NCI-H345 treated with DMSO at 0.1 percent for 48 hours (cell line): ENCODE results near the gene TMEM200B.
"Not testable (repeated sequence)": the region's sequence is repeated elsewhere in the genome, so short reads cannot be mapped to it uniquely, and the experiment has no call there.

ENCODE experiments used
- DNase-seq: peaks from one replicate; lab custom pipeline; 2025; ENCODE audit not compliant: unreplicated experiment; lab: John Stamatoyannopoulos, UW

Gene TMEM200B

DNA sequence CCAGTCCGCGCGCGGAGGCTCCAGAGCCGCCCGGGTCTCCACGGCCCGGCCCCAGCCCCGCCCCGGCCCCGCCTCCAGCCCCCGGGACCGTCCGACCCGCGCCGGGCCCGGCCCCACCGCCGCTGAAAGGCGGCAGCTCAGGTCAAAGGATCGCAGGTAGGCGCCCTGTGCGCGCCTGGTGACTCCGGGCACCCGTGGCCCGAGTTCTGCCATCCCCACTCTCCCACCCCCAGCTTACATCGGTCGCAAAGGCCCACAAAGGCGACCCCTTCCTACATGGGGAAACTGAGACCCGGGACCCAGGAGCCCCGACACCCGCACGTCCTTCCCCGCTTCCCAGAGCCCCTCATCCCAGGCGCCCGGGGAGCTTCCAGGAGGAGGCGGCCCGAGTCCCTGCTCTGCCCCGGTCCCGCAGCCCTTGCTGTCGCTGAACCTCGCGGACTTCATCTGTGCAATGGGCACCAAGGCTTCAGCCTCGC is at the start of gene TMEM200B:
Gene TMEM200B (minus strand): TSS at position 17 of the 479 bp plus-strand sequence. CDS start 2,075 bp downstream, outside the sequence.
- no peak for DNase-seq

DNA sequence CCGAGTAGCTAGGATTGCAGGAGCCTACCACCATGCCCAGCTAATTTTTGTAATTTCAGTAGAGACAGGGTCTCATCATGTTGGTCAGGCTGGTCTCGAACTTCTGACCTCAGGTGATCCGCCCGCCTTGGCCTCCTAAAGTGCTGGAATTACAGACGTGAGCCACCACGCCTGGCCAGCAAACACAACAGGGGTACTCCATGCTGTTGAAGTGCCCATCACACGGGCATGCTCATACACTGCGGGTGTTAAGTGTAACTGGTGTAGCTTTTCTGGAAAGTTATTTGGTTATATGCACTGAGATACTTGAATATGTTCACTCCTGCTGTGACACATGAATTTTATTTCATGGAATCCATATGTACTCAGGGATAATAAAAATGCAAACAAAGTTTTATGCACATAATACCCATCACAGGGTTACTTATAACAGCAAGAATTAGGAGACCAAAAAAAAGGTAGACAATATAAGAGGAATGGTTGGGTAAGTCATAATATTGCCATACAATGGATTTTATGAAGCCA is 48.8 kb upstream of the TMEM200B start:
- no peak for DNase-seq

DNA sequence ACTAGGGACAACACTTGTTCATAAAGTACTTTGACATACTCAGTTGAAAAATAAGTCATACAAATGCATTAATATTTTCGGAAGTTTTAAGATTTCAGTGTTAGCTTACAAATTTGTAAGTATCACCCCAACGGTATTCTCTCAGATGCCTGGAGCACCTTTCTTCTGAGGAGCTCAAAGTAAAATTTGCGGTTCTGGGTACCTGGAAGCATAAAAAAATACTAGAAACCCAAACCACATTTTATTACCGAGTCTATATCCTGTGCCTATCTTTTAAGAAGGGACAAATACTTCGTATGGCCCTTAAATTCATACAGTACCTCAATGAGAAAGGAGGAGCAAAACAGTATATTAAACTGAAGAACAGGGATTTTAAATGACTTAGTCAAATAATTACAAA is 47.8 kb upstream of the TMEM200B start:
- no peak for DNase-seq

DNA sequence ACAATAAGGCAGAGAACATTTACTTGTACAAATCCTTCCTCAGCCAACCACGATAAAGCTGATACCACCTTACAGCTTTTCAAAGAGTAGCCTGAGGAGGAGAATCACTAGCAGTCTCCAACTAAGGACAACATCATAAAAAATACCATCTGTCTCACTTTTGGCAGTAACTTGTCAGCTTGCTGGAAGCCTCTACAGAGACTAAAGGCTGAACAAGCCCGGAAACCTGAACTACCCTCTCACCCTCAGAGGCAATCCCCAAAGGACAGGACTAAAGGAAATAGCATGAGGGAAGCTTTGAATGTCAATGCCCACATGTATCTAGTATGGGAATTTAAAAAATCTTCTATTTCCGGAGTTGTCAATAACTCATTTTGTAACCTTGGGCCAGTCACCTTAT is 47.4 kb upstream of the TMEM200B start:
- DNase-seq, result no peak

DNA sequence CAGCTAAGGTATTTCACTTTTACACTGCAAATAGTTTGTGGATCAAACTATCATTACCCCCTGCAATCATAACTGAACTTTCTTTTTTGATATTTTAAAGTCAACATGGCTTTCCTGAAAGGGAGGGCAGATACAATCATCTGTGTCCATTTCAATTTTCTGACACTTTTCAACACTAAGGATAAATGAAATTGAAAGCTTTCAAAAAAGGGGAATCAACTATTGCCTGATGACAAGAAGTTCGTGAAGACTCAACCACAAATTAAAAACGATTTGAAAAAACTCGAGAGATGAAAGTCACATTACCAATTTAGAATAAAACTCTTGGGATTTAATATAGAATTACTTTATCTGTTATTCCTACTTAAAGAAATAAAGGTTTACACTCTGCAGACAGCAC is 46.3 kb upstream of the TMEM200B start:
- DNase-seq, result no peak

DNA sequence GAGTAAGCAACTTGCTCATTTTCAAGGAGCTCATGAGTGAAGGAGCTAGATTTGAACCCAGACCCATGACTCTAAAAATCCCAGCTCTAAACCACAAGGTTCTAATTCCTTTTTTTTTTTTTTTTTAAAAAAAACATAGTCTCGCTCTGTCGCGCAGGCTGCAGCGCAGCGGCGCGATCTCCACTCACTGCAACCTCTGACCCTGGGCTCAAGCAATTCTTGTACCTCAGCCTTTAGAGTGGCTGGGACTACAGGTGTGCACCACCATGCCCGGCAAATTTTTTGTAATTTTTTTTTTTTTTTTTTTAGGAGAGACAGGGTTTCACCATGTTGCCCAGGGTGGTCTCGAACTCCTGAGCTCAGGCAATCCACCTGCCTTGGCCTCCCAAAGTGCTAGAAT is 44.2 kb upstream of the TMEM200B start:
- no peak for DNase-seq

DNA sequence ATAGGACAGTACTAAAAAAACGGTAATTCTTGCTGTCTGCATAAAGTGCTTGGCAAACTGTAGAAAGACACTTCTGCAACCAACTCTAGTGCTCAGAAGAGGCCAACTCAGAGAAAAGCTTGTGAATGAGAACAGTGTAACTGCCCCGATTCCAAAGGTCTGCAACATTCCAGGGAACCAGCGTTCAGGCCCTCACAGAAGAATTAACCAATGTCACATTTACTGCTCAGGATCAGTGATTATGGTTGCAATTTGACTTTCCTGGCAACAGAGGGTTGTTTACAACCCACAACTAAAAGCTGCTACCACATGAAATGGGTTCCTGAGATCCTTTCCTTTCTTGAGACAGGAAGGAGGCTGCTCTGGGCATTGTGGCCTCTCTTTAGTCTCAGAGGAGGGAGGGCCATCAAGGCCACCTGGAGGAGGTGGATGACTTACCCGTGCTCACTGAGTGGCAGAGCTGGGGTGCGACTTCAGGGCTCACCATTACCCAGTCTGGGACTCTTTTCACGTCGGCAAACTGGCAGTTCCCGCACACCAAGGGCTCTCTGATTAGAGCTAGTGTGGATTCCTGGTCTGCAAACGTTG is 42.7 kb upstream of the TMEM200B start:
- DNase-seq, result no peak

DNA sequence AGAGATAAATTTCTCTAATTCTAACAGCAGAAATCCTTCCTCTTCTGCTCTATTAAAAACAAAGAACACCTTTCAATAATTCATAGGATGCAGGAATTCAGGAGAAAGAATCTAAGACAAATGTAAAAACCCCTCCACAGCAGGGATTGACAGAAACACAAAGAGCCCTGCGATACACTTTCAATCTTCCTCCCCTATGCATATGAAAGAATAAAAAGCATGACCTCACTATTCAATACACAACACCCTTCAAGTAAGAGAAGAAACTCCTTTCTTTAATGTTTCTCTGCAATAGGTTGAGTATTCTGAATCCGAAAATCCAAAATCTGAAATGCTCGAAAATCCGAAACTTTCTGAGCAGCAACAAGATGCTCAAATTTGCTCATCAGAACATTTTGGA is 40.9 kb upstream of the TMEM200B start:
- no peak for DNase-seq

DNA sequence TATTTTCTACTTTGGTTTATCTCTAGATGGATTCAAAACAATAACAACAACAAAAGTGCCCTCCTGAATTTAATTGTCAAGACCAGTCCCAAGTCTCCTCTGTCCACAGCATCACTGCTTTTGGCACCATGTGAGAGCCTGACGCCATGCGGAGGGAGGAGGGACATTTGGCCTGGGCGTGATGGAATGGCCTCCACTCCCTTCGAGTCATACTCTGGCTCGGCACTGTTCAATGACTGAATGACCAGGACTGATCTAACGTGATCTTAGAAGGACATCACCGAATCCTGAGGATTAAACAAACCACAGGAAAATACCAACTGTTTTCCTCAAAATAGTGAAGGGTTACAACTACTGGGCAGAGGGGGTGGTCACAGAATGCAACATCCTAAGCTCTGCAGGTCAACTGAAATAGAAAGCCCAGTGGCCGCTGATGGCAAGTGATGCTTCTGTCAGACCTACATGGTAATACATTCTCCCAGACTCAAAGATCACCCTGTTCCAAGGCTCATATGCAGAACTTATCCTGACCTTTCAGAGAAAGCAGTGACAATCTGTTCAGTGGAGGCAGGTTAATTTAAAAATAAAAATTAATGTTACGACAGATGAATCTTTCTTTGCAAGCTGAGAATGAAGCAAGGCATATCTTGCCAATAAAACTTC is 38.9 kb upstream of the TMEM200B start:
- DNase-seq, result no peak

DNA sequence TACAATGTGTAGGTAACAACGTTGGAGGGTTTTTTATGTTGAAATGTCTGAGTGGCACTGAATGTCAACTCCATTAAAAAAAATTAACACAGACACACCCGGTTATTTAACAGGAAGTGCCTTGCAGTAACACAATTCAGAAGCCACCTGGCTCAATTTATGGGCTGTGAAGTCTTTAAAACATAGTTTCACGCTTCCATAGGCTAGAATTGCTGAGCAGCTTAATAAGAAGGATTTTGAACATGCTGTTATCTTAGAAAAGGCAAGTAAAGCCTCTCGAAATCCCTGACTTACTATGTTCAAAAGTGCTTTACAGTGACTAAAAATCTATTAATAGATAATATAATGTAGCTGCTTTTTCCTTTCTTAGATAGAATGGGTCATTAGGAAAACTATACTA is 38.3 kb upstream of the TMEM200B start:
- DNase-seq, result no peak

DNA sequence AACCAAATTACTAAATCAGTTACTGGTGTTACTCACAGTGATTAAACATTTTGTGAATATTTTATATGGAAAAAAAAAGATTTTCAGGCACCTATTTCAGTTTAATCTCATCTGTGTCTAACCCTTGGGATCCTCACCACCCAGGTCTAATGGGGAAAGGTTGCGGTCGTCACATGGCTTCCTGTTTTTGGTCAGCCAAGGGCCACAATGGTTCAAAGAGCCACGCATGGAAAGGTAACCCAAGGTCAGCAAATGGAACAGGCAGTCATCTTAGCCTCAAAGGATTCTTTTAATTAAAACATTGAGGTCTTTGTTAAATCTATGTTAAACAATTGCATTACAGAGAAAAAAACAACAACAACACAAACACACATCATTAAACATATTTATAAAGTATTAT is 36.1 kb upstream of the TMEM200B start:
- DNase-seq, result no peak

DNA sequence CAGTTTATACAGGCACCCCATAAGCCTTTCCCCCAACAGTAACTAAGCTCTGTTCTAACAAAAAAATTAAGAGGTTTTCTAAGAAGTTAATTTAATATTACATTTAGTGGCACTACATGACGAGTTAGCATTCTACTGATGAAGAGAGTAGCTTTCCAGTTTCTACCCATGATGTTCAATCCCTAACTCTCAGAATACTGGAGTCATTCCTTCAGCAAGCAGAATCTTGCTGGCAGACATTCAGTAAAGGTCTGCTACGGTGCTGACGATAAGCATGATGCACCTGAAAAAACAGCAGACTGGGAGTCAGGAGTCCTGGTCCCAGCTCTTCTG is 33.5 kb upstream of the TMEM200B start:
- DNase-seq, result no peak

DNA sequence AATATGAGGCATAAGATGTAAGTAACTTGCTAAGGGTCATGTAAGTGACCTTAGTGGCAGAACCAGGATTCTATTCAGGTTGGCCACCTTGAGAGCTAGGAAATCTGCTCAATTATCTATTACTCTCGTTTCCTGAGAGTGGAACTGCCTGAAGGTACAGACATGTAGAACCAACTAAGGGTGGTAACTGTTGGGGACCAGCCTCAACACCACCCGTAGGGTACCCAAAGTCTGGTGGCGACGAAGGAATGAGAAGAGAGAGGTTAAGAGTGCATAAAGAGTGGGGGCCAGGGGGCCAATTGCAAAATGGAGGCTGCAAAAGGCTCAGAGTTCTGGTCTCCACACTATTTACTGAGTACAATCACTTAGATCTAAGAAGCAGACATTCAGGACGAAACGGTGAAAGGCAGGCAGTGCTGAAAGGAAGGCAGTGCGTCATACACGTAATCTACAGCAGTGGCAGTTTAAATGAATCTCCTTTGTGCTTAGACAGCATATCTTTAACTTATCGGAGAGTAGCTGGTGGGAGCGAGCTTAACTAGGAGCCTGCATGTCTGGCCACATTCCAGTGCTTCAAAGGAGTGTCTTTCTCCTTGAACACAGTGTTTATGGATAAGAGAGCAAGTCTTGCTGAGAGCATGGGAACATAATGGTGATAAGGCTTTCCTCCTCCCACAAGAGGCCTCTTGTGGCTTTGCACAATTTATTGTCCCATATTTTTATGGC is 33.0 kb upstream of the TMEM200B start:
- no peak for DNase-seq

DNA sequence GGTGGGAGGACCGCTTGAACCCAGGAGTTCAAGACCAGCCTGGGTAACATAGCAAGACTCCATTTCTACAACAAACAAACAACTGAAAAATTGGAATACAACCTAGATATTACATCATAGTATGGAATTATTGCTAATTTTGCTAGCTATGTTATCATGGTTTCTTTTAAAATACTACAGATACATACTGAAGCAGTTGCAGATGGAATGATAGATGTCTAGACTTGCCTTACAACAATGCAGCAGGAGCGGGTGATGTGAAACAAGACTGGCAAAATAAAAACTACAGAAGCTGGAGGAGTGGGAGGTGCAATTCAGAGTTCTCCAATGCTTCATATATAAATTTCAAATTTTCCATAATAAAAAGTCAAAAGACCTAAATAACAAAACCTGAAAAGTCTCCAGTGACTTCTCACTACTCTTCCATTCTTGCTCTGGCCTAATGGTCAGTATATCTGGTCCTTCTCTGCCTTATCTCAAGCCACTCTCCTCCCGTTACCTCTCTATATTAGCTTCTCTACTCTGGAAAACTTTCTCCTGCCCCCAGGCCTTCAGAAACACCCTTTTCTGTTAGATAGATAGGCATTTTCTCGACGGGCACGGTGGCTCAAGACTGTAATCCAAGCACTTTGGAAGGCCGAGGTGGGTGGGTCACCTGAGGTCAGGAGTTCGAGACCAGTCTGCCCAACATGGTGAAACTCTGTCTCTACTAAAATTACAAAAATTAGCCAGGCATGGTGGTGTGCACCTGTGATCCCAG is 28.5 kb upstream of the TMEM200B start:
- no peak for DNase-seq

DNA sequence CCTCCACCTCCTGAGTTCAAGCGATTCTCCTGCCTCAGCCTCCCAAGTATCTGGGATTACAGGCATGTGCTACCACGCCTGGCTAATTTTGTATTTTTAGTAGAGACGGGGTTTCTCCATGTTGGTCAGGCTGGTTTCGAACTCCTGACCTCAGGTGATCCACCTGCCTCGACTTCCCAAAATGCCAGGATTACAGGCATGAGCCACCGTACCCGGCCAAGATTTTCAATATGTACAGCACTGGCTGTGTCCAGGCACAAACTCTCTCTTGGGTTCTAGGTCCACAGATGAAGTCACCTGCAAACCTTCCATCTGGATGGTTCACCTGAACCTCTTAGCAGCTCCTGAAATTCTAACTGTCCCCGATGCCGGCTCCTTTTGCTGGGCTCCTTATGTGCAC is 26.6 kb upstream of the TMEM200B start:
- DNase-seq, result not testable (repeated sequence)

DNA sequence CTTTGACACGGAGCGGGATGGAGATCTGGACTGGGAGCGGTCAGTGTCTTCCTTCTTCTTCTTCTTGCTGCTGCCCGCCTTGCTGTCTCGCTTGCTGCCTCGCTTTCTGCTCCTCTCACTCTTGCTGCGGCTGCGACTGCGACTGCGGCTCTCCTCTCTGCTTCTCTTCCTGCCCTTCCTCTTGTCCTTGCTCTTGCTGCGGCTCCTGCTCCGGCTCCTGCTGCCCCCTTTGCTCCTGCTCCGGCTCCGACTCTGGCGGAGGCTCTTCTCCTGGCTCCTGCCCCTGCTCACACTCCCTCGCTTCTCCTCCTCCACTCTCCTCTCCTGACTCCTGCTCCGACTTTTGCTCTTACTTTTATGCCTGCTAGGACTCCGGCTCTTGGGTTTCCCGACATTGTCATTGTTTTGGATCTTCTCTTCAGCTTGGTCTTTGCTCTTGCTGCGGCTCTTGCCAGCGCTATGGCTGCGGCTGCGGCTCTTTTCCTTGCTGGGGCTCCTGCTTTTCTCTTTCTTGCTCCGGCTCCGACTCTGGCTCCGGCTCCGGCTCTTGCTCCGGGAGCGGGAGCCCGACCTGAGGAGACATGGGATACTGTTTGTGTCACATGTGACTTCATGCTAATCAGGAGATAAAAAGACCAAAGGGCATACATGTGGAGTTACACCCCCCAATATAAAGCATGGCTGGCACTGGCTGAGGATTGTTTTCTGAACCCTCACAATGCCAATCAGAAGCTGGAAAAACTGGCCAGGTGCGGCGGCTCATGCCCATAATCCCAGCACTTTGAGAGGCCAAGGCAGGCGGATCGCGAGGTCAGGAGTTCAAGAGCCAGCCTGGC is 25.2 kb upstream of the TMEM200B start:
- DNase-seq, result no peak

DNA sequence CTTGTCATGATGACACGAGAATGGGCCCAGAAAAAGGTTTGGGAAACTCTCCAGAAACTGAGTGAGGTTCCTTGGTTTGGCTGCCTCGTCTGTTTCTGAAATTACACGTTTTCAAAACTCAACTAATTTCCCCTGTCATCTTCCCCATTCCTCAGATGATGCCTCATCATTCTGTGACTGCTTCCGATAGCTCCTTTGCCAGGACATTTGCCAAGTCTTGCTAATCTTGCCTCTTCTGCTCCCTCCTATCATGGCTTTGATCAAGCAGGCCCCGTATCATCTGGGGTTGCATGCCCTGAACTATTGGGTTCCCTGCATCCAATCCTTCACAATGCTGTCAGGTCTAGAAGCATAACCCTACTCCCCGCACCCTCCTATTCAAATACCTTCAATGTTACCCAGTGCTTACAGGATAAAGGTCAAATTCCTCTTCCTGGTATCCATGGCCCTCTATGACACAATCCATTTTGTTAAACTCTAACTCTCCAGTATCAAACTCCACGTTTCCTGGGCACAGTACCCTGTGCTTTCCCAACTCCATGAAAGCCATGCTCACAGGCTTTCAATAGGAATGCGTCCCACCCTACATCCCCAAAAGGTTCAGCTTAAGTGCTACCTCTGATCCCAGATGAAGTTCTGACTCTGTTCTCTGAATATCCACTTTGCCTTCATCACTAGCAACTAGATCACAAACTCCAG is 22.2 kb upstream of the TMEM200B start:
- no peak for DNase-seq

DNA sequence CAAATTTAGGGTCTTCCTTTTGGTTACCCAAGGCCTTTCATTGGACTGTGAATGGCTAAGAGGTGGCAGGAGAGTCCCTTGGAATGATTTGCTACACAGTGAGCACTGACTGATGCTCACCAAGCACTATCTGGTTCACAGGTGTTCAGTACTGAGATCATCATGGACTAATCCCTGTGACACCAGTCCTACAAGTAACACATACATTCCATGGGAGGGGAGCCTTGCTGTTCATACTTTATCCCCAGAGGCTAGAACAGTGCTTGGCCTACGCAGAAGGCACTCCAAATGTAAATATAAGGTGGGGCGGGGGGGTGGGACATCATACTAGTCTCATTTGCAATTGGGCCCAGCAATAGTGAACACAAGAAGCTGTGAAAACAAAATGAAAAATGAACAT is 20.5 kb upstream of the TMEM200B start:
- no peak for DNase-seq

DNA sequence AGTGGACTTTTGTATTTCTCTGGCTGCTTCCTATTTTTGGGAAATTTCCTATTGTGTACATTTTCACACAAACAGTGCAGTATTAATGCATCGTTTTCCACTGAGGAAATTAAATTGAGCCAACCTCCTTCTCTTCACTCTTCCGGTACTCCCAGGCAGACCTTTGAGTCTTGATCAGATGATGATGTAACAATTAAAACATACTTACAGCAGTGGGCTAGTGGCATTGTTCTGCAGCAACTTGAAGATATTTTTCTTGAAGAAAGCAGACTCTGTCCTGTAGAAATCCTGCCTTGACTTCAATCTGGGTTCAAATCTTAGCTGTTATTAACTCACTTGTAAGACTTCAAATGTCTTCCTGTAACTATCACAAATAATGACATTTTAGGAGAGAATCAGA is 19.0 kb upstream of the TMEM200B start:
- no peak for DNase-seq

DNA sequence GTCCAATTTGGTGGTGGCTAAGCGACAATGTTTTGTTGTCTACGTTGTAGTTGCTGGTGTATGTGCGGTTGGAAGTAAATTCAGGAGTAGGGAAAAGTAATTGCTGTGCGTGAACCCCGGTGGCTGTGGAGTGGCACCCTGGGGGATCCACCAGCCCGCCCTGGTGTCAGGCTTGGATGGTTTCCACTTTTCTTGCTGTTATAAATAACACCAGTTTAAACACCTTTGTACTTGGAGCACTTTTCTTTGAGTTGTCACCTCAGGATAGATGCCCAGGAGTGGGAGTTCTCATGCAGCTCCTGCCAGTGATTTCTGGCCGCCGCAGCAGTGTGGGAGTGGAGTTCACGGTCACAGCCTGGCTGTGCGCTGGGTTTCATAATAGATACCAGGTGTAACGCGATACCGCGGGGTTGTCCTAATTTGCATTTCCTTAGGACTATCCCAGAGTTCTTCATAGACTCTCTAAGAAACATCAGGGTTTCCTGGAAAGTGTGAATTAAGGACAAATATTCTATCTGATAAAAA is 12.8 kb upstream of the TMEM200B start:
- no peak for DNase-seq
